GM12878 (cell line): ENCODE data around the gene DDIT3. TPM values are rescaled to one million over a fixed set of nuclear protein-coding genes. Genes with fewer than 3 reads are reported as not detected.

ENCODE experiments used
- CEBPB ChIP-seq, 2 experiments: fragments of 150-350 bp in 1 of 2; IDR thresholded peaks; 2 replicates each; pipeline ENCODE4 v1.6.1; 2012 to 2014; ENCODE audit warnings: low read depth in 2 of 2, low read length in 2 of 2, borderline replicate concordance in 1 of 2, inconsistent platforms in 1 of 2
- CHD4 ChIP-seq: fragments of 200-600 bp; sonication (generic); IDR thresholded peaks from 2 replicates; pipeline ENCODE4 v1.6.1; 2016; ENCODE audit warnings: mild to moderate bottlenecking
- DPF2 ChIP-seq: fragments of 450-650 bp; IDR thresholded peaks from 2 replicates; pipeline ENCODE4 v1.6.1; 2017; ENCODE audit warnings: mild to moderate bottlenecking
- EGR1 ChIP-seq, 2 experiments: IDR thresholded peaks; 1 replicate in 1 of 2; 2 replicates in 1 of 2; pipeline ENCODE4 v1.6.1; 2011 to 2012; ENCODE audit warnings: low read depth in 2 of 2, low read length in 2 of 2, borderline replicate concordance in 1 of 2, mild to moderate bottlenecking in 1 of 2, moderate library complexity in 1 of 2
- ETV6 ChIP-seq, 2 experiments: fragments of 450-650 bp in 1 of 2; IDR thresholded peaks in 1 of 2; conservative IDR thresholded peaks in 1 of 2; 2 replicates each; pipeline ENCODE4 v1.6.1; 2014; ENCODE audit warnings: antibody characterized with exemption in 1 of 2, borderline replicate concordance in 1 of 2, low read depth in 1 of 2, mild to moderate bottlenecking in 1 of 2, moderate library complexity in 1 of 2
- GABPA ChIP-seq: IDR thresholded peaks from 2 replicates; pipeline ENCODE4 v1.6.1; 2014; ENCODE audit warnings: antibody characterized with exemption, low read depth, mild to moderate bottlenecking, inconsistent platforms
- HDAC2 ChIP-seq: fragments of 200-600 bp; sonication (generic); IDR thresholded peaks from 2 replicates; pipeline ENCODE4 v1.6.1; 2017
- IKZF2 ChIP-seq, 2 experiments: fragments of 450-650 bp; IDR thresholded peaks; 2 replicates each; pipeline ENCODE4 v1.6.1; 2017; ENCODE audit warnings: mild to moderate bottlenecking in 2 of 2, moderate library complexity in 2 of 2
- MEF2B ChIP-seq: fragments of 450-650 bp; IDR thresholded peaks from 2 replicates; pipeline ENCODE4 v1.6.1; 2018; ENCODE audit warnings: mild to moderate bottlenecking, moderate library complexity; ENCODE audit not compliant: partially characterized antibody, poor library complexity, severe bottlenecking
- MTA3 ChIP-seq: IDR thresholded peaks from 2 replicates; pipeline ENCODE4 v1.6.1; 2012; ENCODE audit warnings: low read length, inconsistent platforms, borderline replicate concordance
- NFXL1 ChIP-seq: fragments of 450-650 bp; IDR thresholded peaks from 2 replicates; pipeline ENCODE4 v1.6.1; 2017; ENCODE audit warnings: antibody characterized with exemption, mild to moderate bottlenecking, borderline replicate concordance
- PAX5 ChIP-seq: IDR thresholded peaks from 2 replicates; pipeline ENCODE4 v1.6.1; 2011; ENCODE audit warnings: low read depth, low read length, borderline replicate concordance
- POLR2AphosphoS5 ChIP-seq: IDR thresholded peaks from 2 replicates; pipeline ENCODE4 v1.6.1; 2011; ENCODE audit warnings: mild to moderate bottlenecking, low read length, inconsistent platforms
- RFX5 ChIP-seq: IDR thresholded peaks from 2 replicates; pipeline ENCODE4 v1.6.1; 2011; ENCODE audit warnings: low read depth, low read length, improper control_type of control experiment
- RUNX3 ChIP-seq: IDR thresholded peaks from 2 replicates; pipeline ENCODE4 v1.6.1; 2012; ENCODE audit warnings: low read length, inconsistent platforms
- SREBF1 ChIP-seq: IDR thresholded peaks from 2 replicates; pipeline ENCODE4 v1.6.1; 2012; ENCODE audit warnings: mild to moderate bottlenecking, low read length
- SREBF2 ChIP-seq: IDR thresholded peaks from 2 replicates; pipeline ENCODE4 v1.6.1; 2012; ENCODE audit warnings: mild to moderate bottlenecking, low read length
- SRF ChIP-seq, 2 experiments: IDR thresholded peaks; 2 replicates each; pipeline ENCODE4 v1.6.1; 2011; ENCODE audit warnings: low read depth in 2 of 2, low read length in 2 of 2, mild to moderate bottlenecking in 1 of 2, moderate library complexity in 1 of 2
- SUZ12 ChIP-seq: fragments of 200-600 bp; sonication (generic); IDR thresholded peaks from one replicate; pipeline ENCODE4 v1.6.1; 2018; ENCODE audit warnings: antibody characterized with exemption, mild to moderate bottlenecking; ENCODE audit not compliant: unreplicated experiment
- USF2 ChIP-seq: IDR thresholded peaks from 2 replicates; pipeline ENCODE4 v1.6.1; 2011; ENCODE audit warnings: low read depth, low read length, improper control_type of control experiment, borderline replicate concordance
- ZBED1 ChIP-seq: IDR thresholded peaks from 2 replicates; pipeline ENCODE4 v1.6.1; 2016; ENCODE audit warnings: borderline replicate concordance
- polyA plus RNA-seq, 11 experiments: library from polyadenylated mRNA; depleted of rRNA in 4 of 11; unstranded in 6 of 11; stranded (reverse) in 5 of 11; fragments of >200 nt; fragmentation: Nextera tagmentation in 4 of 11; fragmentation: Illumina TruSeq in 1 of 11; extraction: Ambion mirVana in 4 of 11; extraction: Trizol in 1 of 11; gene quantifications; 1 replicate in 1 of 11; 2 replicates in 10 of 11; pipeline versions ENCODE4 v1.2.1 to v1.2.3, GENCODE V29; 2011 to 2016; ENCODE audit warnings: inconsistent platforms in 2 of 11, missing spikeins in 2 of 11, low read depth in 1 of 11
- total RNA-seq, 4 experiments: library from RNA; depleted of rRNA in 3 of 4; stranded (reverse); fragments of >200 nt in 3 of 4; fragmentation: Illumina TruSeq in 1 of 4; extraction: Trizol in 1 of 4; gene quantifications; 2 replicates each; pipeline versions ENCODE4 v1.2.1 to v1.2.3, GENCODE V29; 2013 to 2021
- TF ChIP-seq, protein P1 (sequence below): IDR thresholded peaks from 2 replicates; pipeline ENCODE4 v1.6.1; 2012; ENCODE audit warnings: low read length, inconsistent platforms
- TF ChIP-seq, protein P2 (sequence below): fragments of 450-650 bp; formaldehyde crosslinking; IDR thresholded peaks from 2 replicates; pipeline ENCODE4 v1.5.0; 2022; ENCODE audit warnings: mild to moderate bottlenecking, missing genetic modification characterization

Gene DDIT3
- total and polyA plus RNA-seq, 10 of the 15 experiments (the other 5 are each of a cell fraction or from before 2014, with no cell fraction given): 9.2 to 28.9 (median 15.5) TPM

DNA sequence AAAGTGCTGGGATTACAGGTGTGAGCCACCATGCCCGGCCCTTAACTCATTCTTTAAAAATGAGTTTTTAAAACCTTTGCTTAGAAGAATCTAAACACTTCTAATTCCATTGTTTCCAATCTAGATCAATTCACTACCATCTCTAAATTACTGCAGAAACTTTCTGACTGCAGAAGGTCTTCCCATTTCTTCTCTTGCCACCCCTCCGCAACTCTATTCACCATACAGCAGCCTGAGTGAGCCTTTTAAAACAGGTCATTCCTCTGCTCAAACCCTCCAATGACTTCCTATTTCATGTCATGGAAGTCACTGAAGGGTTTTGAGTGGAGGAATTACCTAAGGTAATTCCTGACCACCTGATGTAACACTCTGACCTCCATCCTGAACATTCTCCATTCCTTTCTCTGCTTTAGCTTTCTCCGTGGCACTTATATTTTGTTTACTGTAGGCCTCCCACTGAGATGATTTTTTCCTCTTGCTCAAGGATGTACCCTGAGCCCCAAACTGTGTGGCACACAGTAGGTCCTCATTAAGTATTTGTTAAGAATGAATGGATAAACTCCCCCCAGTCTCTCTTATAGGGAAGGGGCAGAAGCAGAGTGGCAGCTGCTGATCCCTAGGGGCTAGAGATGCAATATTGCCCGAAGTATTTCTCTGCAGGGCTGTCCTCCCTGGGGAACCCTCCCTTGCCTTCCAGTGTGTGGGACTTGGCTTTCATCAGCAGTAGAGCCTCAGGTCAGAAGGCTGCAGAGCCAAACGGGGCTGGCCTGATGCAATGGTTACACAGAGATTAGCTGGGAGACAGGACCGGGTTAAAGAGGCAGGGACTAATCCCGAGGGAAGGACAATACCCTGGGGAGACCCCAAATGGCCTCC lies 1.2 kb downstream of the DDIT3 start (continued):
- TF ChIP-seq POLR2AphosphoS5: no peak
- no peak for TF ChIP-seq MTA3
- no peak for TF ChIP-seq HDAC2
- TF ChIP-seq CEBPB (IDR thresholded peaks at IDR 0.05; ENCODE audit: borderline replicate concordance in 1 of 2, low read depth in 2 of 2, low read length in 2 of 2): no peak
- TF ChIP-seq, protein P1, sequence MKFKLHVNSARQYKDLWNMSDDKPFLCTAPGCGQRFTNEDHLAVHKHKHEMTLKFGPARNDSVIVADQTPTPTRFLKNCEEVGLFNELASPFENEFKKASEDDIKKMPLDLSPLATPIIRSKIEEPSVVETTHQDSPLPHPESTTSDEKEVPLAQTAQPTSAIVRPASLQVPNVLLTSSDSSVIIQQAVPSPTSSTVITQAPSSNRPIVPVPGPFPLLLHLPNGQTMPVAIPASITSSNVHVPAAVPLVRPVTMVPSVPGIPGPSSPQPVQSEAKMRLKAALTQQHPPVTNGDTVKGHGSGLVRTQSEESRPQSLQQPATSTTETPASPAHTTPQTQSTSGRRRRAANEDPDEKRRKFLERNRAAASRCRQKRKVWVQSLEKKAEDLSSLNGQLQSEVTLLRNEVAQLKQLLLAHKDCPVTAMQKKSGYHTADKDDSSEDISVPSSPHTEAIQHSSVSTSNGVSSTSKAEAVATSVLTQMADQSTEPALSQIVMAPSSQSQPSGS: 0 out of 2 replicates have a peak, but pooled peaks have one; percentile 5
- no peak for TF ChIP-seq CHD4
- TF ChIP-seq USF2: no peak
- TF ChIP-seq SRF (IDR thresholded peaks at IDR 0.05; ENCODE audit: low read depth in 2 of 2, low read length in 2 of 2): no peak
- peak; percentile 33; the same call in 1 of the 2 replicates for TF ChIP-seq DPF2
- no peak for TF ChIP-seq SUZ12
- TF ChIP-seq SREBF1: no peak
- TF ChIP-seq, protein P2, sequence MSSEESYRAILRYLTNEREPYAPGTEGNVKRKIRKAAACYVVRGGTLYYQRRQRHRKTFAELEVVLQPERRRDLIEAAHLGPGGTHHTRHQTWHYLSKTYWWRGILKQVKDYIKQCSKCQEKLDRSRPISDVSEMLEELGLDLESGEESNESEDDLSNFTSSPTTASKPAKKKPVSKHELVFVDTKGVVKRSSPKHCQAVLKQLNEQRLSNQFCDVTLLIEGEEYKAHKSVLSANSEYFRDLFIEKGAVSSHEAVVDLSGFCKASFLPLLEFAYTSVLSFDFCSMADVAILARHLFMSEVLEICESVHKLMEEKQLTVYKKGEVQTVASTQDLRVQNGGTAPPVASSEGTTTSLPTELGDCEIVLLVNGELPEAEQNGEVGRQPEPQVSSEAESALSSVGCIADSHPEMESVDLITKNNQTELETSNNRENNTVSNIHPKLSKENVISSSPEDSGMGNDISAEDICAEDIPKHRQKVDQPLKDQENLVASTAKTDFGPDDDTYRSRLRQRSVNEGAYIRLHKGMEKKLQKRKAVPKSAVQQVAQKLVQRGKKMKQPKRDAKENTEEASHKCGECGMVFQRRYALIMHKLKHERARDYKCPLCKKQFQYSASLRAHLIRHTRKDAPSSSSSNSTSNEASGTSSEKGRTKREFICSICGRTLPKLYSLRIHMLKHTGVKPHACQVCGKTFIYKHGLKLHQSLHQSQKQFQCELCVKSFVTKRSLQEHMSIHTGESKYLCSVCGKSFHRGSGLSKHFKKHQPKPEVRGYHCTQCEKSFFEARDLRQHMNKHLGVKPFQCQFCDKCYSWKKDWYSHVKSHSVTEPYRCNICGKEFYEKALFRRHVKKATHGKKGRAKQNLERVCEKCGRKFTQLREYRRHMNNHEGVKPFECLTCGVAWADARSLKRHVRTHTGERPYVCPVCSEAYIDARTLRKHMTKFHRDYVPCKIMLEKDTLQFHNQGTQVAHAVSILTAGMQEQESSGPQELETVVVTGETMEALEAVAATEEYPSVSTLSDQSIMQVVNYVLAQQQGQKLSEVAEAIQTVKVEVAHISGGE: 0 out of 2 replicates have a peak, but pooled peaks have one; percentile 15
- TF ChIP-seq PAX5: no peak
- TF ChIP-seq SREBF2: no peak
- TF ChIP-seq NFXL1: no peak
- peak; percentile 66 for TF ChIP-seq MEF2B
- no peak; a peak in 1 of 4 replicates for TF ChIP-seq IKZF2 (IDR thresholded peaks at IDR 0.05)
- no peak for TF ChIP-seq RFX5
- no peak for TF ChIP-seq ETV6 (conservative IDR thresholded peaks at IDR 0.05 in 1 of 2, IDR thresholded peaks at IDR 0.05 in 1 of 2; ENCODE audit: borderline replicate concordance in 1 of 2, low read depth in 1 of 2)
- no peak for TF ChIP-seq EGR1 (IDR thresholded peaks at IDR 0.05; ENCODE audit: borderline replicate concordance in 1 of 2, low read depth in 2 of 2, low read length in 2 of 2)
- no peak for TF ChIP-seq ZBED1
- TF ChIP-seq RUNX3: no peak
- TF ChIP-seq GABPA: no peak
